GM18520 (cell line): ENCODE measurements around the gene EYS.
"Not testable (repeated sequence)": the region's sequence is repeated elsewhere in the genome, so short reads cannot be mapped to it uniquely, and the experiment has no call there.

Experiments
- ATAC-seq: cut with Tn5 transposase; IDR thresholded peaks from one replicate; pipeline ENCODE4 v1.9.1; 2021; ENCODE audit not compliant: unreplicated experiment

The EYS gene

DNA sequence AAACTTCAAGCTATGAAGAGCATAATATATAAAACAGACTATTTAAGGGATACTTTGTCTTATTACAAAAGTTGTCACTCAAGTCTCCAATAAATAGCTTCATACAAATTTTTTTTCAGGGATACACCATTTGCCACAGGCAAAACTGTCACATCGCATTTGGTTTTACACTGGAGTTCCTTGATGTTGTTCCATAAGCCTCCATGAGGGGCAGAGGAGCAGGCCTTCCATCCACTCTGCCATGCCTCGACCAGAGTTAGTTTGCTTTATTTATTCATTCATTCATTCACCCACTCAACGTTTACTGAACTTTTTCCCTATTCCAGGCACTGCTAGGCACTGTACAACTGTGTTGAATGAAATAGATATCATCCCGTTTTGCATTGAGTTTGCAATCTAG lies 1824.8 kb downstream of the EYS start:
- ATAC-seq, result no peak

DNA sequence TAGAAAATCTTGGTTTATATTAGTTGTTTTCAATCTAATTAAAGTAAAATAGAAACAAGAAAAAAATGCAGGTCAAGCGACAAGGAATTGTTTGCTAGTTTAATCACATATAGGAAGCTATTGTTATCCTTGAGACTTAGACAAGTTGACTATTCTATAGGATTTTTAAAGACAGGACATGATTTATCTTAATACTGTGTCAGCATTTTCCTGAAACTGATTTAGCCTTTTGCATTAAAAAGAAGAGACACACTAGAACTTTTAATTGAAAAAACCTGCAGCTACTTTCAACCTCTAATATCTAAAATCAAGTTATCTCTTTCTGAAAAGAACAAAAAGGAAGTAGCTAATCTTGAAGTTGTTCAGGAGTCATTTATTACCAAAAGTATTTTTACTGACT lies 1825.2 kb downstream of the EYS start:
- ATAC-seq, result no peak

GRCh38 chr6:63872233-63872632 lies 1834.8 kb downstream of the EYS start:
- no peak for ATAC-seq

DNA sequence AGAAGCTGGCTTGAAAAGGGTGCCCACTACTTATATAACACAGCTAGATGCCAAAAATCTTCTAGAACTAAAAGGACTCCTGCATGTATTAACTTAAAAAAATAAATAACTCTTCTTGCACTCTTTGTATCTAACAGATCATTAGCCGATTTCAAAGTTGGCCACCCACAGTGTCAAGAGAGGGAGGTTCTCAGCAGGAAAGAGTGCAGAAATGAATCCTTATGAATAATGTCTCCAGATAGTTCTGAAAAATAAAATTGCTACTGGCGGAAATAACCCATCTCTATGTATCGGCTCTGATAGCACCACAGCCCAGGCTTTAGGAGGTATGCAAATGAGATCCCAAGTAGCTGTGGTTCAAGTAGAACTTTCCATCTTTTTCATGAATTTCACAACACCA lies 1838.7 kb downstream of the EYS start:
- ATAC-seq, result no peak

- no peak for ATAC-seq
These were observed 1842.2 kb downstream of the EYS start for GRCh38 chr6:63864671-63865318.

DNA sequence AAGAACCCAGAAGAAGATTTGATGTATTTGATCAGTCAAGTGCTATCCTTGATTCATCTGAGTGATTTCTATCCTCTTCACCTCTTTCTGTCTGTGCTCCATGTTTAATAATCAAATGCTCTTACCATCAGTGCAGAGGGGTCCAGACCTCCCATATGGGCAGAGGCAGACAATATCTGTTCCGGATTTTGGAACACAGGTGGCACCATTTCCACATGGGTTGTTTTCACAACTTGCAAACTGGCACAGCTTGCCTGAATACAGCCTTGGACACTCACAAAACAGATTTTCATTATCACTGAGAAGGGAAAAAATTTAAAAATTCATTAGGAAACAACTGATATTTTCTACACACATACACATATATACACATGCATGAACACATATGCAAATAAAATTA lies 1843.0 kb downstream of the EYS start:
- no peak for ATAC-seq

- ATAC-seq, result no peak
These were observed 1844.4 kb downstream of the EYS start for GRCh38 chr6:63862486-63863198.

GRCh38 chr6:63859528-63859927 lies 1847.5 kb downstream of the EYS start:
- ATAC-seq, result no peak

- ATAC-seq, result no peak
These were observed 1848.3 kb downstream of the EYS start for GRCh38 chr6:63858691-63859090.

GRCh38 chr6:63856271-63856670 lies 1850.8 kb downstream of the EYS start:
- ATAC-seq, result no peak

GRCh38 chr6:63844287-63844686 lies 1862.7 kb downstream of the EYS start:
- ATAC-seq, result no peak

GRCh38 chr6:63839485-63839884 lies 1867.5 kb downstream of the EYS start:
- no peak for ATAC-seq

DNA sequence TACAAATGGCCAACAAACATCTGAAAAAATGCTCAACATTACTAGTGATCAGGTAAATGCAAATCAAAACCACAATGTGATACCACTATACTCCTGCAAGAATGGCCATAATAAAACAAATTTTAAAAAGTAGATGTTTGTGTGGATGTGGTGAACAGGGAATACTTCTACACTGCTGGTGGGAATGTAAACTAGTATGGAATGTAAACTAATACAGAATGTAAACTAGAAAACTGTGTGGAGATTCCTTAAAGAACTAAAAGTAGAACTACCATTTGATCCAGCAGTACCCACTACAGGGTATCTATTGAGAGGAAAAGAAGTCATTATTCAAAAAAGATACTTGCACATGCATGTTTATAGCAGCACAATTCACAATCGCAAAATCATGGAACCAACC lies 1878.3 kb downstream of the EYS start:
- not testable (repeated sequence) for ATAC-seq

DNA sequence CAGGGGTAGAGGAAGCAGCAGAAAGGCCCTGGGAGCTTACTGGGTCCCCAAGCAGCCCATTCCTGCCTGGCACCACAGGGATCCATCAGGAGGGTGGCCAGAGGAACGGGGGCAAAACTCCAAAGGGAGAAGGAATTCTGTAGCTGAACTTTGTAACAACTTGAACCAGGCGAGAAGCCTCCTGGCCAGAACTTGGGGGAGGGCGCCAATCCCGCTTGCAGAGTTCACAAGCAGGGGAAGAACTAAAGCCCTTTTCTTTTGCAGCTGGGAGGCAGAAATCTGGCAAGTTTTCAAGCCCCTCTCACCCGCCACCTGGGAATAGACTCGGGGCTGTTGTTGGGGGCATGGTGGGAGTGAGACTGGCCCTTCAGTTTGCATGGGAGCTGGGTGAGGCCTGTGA lies 1882.3 kb downstream of the EYS start:
- no peak for ATAC-seq

DNA sequence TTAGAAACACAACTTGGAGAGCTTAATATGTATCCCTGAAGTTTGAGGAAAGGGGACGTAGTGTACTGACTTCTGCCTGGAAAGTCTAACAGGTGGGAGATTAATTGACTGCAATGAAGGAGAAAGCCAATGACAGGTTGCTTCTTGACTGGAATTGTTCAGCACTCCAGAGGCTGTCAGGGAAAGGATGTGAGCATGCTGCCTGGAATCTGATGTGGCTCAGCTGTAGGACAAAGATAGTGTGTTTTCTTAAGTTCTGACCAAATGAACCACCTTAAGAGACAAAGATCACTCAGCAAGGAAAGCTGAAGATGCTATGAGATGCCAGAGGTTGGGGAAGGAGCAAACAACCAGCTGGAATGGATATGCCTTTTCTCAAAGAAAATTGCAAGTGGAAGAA lies 1885.6 kb downstream of the EYS start:
- no peak for ATAC-seq

DNA sequence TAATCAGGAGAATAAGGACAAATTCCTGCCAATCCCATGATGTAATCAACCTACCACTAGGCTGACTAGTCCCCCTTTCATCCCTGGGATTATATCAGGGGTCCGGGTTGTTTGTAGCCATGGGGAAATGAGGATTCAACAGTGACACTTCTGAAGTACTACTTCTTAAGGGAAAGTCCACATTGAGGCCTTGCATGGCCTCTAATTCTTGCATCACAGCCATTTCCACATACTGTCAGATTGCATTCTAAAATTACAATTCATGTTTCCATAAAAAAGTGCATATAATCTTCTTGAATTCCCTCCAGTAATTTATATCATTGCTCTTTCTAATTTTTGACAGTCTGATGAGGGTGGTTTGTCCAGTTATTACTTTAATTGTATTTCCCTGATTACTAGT lies 1887.2 kb downstream of the EYS start:
- no peak for ATAC-seq

DNA sequence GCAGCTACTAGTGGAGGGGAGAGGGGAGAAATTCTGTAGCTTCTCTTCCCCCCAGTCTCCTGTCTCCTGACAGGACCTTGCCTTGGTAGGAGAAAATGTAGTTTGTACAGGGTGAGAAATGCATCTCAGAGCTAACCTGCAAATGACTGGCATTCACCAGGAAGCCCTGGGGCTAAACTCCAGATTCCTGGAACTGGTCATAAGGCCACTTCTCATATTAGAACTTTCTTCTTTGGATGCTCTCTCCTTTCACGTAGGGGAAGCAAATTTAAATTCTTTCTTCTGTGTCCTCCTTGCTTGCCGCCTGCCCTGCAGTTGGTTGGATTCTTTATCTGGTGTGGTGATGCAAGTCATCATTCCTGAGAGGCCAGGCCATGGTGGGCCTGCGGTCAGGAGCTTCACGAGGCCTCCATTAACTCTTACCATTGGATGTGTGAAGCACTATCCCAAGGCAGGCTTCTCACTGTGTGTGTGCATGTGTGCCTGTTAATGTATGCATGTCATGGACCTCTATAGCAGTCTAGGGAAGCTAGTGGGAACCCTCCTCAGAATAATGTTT lies 1889.5 kb downstream of the EYS start:
- ATAC-seq, result no peak

GRCh38 chr6:63816982-63817436 lies 1890.0 kb downstream of the EYS start:
- no peak for ATAC-seq

DNA sequence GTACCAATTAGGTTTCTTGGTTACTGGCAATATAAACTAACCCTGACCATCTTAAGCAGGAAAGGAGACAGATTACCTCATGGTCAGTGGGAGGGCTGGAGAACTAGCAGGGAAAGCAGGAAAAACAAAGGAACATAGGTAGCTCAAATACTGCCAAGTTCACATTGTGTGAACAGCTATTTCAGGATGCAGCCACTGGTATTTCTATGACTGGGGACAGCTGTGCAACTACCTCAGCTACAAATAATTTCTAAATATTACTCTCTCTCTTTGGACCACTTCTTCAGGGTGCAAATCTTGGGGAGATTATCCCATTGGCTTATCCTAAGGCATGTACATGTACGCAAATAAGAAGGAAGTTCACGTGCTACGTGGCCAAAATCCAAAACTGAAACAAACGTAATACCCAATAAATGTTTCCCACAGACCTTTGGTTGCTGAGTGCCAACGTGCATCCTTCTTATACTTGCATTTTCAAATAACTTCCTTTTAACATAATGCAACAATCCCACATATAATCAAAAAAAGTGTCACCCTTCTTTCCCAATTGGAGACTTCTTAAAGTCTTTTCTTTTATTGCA lies 1890.5 kb downstream of the EYS start:
- ATAC-seq, result no peak

DNA sequence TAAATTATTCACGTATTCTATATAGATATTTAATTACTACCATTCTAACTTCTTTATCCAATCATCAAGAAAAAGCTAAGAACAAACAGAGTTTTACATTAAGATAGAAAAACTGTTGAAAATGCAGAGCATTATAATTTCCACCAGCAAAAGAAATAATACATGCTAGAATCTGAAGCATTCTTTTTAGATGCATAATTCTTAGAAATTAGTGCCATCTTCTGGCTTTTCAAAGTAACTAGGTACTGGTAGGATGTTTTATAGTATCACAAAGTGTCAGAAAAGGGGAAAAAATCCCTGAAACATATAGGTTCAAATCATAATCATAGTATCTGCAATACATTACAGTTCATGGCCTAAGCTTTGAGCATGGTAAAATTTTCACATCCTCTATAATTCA lies 1892.6 kb downstream of the EYS start:
- no peak for ATAC-seq

DNA sequence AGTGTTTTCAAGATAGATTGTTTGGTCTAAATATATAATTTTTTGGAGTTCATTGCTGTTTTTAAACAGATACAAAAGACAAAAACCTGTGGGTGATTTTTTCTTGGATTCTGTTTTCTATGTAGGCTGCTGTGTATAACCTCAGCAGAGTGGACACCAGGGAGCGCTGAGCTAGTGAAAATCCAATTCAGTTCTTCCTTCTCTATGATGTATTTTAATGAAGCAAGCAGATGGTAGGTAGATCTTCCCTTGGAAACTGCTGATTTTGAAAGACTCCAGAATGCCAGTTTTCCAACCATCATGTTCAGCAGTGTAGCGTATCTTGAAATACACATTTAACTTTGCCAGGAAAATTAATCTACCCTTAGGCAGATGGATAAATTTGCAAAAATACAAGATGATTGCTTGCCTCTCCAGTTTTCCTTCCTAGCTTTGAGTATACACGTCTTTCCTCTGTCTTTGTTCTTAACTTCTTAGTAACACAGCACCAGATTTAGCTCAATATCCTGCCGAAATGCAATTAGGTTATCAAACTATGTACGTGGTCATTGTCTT lies 1893.4 kb downstream of the EYS start:
- ATAC-seq, result no peak

DNA sequence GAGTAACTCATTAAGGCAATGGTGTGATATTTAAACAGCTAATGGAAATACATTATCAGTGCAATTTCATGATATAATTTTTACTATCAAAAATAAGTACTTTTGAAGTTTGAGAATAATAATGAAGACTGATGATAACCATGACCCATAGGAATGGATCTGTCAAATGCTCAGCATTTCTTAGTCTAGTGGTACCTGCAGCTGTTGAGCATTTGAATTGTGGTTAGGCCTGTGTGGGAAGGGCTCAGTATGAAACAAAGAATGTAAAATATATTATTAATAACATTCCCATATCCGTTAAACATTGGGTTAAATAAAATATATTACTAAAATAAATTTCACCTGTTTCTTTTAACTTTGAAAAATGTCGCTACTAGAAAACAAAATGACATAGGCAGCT lies 1898.5 kb downstream of the EYS start:
- no peak for ATAC-seq
